Esophagus muscularis mucosa (tissue), 4 donors: Measurements from ENCODE around the gene ARG1. TPM values are rescaled to one million over a fixed set of nuclear protein-coding genes. Genes with fewer than 3 reads are reported as not detected.
"Not testable (repeated sequence)": the region's sequence is repeated elsewhere in the genome, so short reads cannot be mapped to it uniquely, and the experiment has no call there.

Source experiments
- DNase-seq: peaks from one replicate; pipeline ENCODE4 v3.0.0-alpha.2; 2017; ENCODE audit errors: extremely low spot score
- H3K27ac ChIP-seq, 4 donors: fragments of 200-600 bp; sonication (generic); replicated peaks in 1 of 4; 1 replicate in 3 of 4; 2 replicates in 1 of 4; pipeline ENCODE4 v1.5.1; 2016 to 2019; ENCODE audit warnings: mild to moderate bottlenecking in 1 of 4
- H3K27me3 ChIP-seq, 4 donors: fragments of 200-600 bp; sonication (generic); one replicate each; pipeline versions ENCODE4 v1.5.1 to v1.6.0; 2016 to 2019
- H3K36me3 ChIP-seq, 4 donors: fragments of 200-600 bp; sonication (generic); one replicate each; pipeline ENCODE4 v1.5.1; 2016 to 2019
- H3K4me1 ChIP-seq, 4 donors: fragments of 200-600 bp; sonication (generic); one replicate each; pipeline ENCODE4 v1.5.1; 2016 to 2019
- H3K4me3 ChIP-seq, 4 donors: fragments of 200-600 bp; sonication (generic); 1 replicate in 2 of 4; 2 replicates in 2 of 4; pipeline ENCODE4 v1.5.1; 2016 to 2019; ENCODE audit warnings: mild to moderate bottlenecking in 4 of 4, moderate library complexity in 1 of 4
- H3K9me3 ChIP-seq, 4 donors: fragments of 200-600 bp; sonication (generic); 1 replicate in 3 of 4; 2 replicates in 1 of 4; pipeline ENCODE4 v1.5.1; 2016 to 2019
- CTCF ChIP-seq, 3 experiments: fragments of 200-600 bp in 2 of 3; fragments of 450-650 bp in 1 of 3; sonication (generic) in 2 of 3; IDR thresholded peaks; one replicate each; pipeline ENCODE4 v1.5.1; 2017 to 2019; ENCODE audit warnings: antibody characterized with exemption in 3 of 3, mild to moderate bottlenecking in 2 of 3, moderate library complexity in 1 of 3
- EP300 ChIP-seq: sonication (generic); formaldehyde crosslinking; IDR thresholded peaks from one replicate; pipeline ENCODE4 v1.6.1; 2017; ENCODE audit warnings: antibody characterized with exemption
- POLR2A ChIP-seq: fragments of 450-650 bp; IDR thresholded peaks from one replicate; pipeline ENCODE4 v1.6.1; 2017; ENCODE audit warnings: antibody characterized with exemption, moderate library complexity, mild to moderate bottlenecking, low read depth
- POLR2AphosphoS5 ChIP-seq, 2 donors: sonication (generic); formaldehyde crosslinking; IDR thresholded peaks; one replicate each; pipeline ENCODE4 v1.6.1; 2017; ENCODE audit warnings: antibody characterized with exemption in 2 of 2
- WGBS: methylation state at CpG from one replicate; pipeline ENCODE4 v1.1.5; 2018; 5-methylcytosine and 5-hydroxymethylcytosine counted together
- intact Hi-C: fragments of 100-400 bp; cut with DNase I; formaldehyde crosslinking; loops from one replicate; pipeline ENCODE4 v1.15.1; 2023
- total RNA-seq, 4 donors: library from RNA; depleted of rRNA; stranded (reverse); fragments of >200 nt; gene quantifications; one replicate each; pipeline versions ENCODE4 v1.1.0 to v1.2.1, GENCODE V29; 2016

The ARG1 gene
- total RNA-seq, result 1 to 10 TPM in 1 of 4 donors, not detected in 3; 1.3 TPM

DNA sequence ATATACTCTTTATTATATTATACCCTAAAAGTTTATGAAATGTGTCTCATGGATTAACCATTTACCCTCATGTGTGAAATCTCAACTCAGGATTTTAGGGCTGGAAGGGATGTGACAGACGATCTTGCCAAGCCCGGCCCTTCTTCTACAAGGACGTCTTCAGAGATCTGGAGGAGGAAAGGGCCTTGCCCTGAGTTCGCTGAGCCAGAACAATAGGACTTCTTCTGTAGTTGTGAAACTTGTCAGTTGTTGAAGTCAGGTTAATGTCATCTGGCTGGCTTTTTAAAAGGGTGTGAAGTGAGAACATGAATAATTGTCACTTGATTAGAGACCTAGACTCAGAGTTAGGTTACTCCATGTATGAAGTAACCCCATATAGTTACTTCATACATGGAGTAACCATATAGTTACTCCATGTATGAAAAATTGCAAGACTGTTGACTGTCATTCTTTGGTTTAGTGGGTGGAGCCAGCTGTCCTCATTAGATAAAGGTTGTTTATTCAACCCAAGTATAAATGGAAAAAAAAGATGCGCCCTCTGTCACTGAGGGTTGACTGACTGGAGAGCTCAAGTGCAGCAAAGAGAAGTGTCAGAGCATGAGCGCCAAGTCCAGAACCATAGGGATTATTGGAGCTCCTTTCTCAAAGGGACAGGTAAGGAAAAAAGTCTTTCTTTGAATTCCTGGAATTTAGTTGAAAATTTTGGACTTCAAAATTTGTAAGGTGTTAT lies at the start of gene ARG1:
ARG1 (plus strand) TSS at position 541 of the 730 bp plus-strand sequence; CDS start at position 598, 57 bp downstream.
- H3K4me1 ChIP-seq, result no peaks in the 10 kb centered on the region
- no peak for DNase-seq
- H3K9me3 ChIP-seq, result no peaks in the 10 kb centered on the region
- no peak for TF ChIP-seq CTCF (IDR thresholded peaks at IDR 0.05)
- no peak for TF ChIP-seq EP300
- no peaks in the 10 kb centered on the region for H3K27me3 ChIP-seq
- no peak within 1 kb of the TSS for H3K4me3 ChIP-seq
- no peak within 1 kb of the TSS for H3K27ac ChIP-seq
- intact Hi-C loops, result no loop called here
- peaks cover 0 to 34% (median 2%) of the 10 kb centered on the region in 4 donors for H3K36me3 ChIP-seq
- 95% methylated on average over 6 of the region's 6 CpGs for WGBS

DNA sequence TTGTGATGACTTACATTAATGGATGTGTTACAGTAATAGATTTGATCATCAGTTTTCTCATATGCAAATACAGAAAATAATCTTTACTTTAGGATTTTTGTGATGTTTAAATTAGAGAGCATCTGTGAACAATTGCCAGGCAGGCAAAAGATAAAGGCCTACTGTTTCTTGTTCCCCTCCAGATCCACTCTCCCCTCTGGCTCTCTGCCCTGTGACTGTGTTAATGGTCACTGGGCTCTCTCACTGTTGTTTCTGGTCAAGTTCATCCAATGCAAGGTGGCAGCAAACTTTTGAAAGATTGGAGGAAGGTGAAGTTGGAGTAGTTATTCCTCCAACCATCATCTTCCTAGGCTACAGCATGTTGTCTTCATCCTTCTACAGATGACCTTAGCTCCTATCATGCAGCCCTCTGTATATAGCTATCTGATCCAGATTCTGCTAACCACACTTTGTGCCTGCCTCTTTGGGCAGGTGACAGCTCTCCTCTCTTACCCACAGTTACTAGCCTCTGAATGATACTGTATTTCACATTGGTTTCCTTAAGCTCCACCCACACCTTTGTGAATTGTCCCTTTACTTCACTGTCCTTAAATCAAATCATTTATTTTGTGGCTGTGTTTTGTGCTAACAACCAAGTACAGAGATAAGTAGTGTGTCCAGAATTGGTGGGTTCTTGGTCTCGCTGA lies 48.9 kb upstream of the ARG1 start:
- Histone ChIP-seq H3K4me1 (no peaks in the 10 kb centered on the region), H3K4me3 (no peak overlapping the region), H3K9me3 (no peaks in the 10 kb centered on the region), H3K27me3 (no peaks in the 10 kb centered on the region), H3K27ac (no peak overlapping the region), H3K36me3 (no peaks in the 10 kb centered on the region)
- WGBS, result 93% methylated on average over 1 of the region's 1 CpG
- TF ChIP-seq POLR2A (no peak), CTCF (IDR thresholded peaks at IDR 0.05) (no peak), EP300 (no peak), POLR2AphosphoS5 (IDR thresholded peaks at IDR 0.05) (no peak)
- intact Hi-C loops, result no loop called here
- no peak for DNase-seq

DNA sequence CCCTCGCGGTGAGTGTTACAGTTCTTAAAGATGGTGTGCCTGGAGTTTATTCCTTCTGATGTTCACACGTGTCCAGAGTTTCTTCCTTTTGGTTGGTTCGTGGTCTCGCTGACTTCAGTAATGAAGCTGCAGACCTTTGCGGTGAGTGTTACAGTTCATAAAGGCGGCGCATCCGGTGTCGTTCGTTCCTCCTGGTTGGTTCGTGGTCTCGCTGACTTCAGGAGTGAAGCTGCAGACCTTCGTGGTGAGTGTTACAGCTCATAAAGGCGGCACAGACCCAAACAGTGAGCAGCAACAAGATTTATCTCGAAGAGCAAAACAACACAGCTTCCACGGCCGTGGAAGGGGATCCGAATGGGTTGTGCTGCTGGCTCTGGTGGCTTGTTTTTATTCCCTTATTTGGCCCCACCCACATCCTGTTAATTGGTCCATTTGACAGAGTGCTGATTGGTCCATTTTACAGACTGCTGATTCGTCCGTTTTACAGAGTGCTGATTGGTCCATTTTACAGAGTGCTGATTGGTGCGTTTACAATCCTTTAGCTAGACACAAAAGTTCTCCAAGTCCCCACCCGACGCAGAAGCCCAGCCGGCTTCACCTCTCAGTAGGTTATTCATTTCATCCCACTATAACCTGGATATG lies 48.2 kb upstream of the ARG1 start:
- 89% methylated on average over 23 of the region's 25 CpGs for WGBS
- TF ChIP-seq CTCF (IDR thresholded peaks at IDR 0.05) (no peak), POLR2AphosphoS5 (IDR thresholded peaks at IDR 0.05) (no peak), EP300 (no peak), POLR2A (no peak)
- Histone ChIP-seq H3K27me3 (no peaks in the 10 kb centered on the region), H3K4me3 (no peak overlapping the region), H3K27ac (no peak overlapping the region), H3K36me3 (no peaks in the 10 kb centered on the region), H3K4me1 (no peaks in the 10 kb centered on the region), H3K9me3 (no peaks in the 10 kb centered on the region)
- intact Hi-C loops, result no loop called here
- DNase-seq, result no peak

DNA sequence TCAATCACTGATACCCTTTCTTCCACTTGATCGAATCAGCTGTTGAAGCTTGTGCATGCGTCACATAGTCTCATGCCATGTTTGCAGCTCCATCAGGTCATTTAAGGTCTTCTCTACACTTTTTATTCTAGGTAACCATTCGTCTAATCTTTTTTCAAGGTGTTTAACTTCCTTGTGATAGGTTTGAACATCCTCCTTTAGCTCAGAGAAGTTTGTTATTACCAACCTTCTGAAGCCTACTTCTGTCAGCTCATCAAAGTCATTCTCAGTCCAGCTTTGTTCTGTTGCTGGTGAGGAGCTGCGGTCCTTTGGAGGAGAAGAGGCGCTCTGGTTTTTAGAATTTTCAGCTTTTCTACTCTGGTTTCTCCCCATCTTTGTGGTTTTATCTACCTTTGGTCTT lies 42.1 kb upstream of the ARG1 start:
- WGBS, result 93% methylated on average over 5 of the region's 5 CpGs
- H3K9me3 ChIP-seq, H3K4me3 ChIP-seq, H3K27me3 ChIP-seq, DNase-seq, intact Hi-C loops, H3K27ac ChIP-seq, H3K4me1 ChIP-seq, H3K36me3 ChIP-seq: not testable (repeated sequence)

DNA sequence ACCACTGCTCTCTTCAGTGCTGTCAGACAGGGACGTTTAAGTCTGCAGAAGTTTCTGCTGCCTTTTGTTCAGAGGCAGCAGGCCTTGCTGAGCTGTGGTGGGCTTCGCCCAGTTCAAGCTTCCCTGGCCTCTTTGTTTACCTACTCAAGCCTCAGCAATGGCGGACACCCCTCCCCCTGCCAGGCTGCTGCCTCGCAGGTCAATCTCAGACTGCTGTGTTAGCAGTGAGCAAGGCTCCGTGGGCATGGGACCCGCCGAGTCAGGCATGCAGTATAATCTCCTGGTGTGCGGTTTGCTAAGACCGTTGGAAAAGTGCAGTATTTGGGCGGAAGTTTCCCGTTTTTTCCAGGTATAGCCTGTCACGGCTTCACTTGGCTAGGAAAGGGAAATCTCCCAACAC lies 41.3 kb upstream of the ARG1 start:
- H3K36me3 ChIP-seq, intact Hi-C loops, H3K4me3 ChIP-seq, DNase-seq, H3K27me3 ChIP-seq, H3K27ac ChIP-seq, H3K9me3 ChIP-seq, H3K4me1 ChIP-seq: not testable (repeated sequence)
- WGBS, result 82% methylated on average over 12 of the region's 12 CpGs
